ENCODE measurements around the gene MASP2.
"Not testable (repeated sequence)": the region's sequence is repeated elsewhere in the genome, so short reads cannot be mapped to it uniquely, and the experiment has no call there.

Gene MASP2

GRCh38 chr1:11037019-11037739 lies 9.9 kb downstream of the MASP2 start:
- not testable (repeated sequence) for DNase-seq

- DNase-seq: no peak
These were observed 15.3 kb downstream of the MASP2 start for GRCh38 chr1:11031624-11032262.

GRCh38 chr1:11030865-11031264 lies 16.2 kb downstream of the MASP2 start:
- DNase-seq: no peak

GRCh38 chr1:11028018-11028417 lies 19.0 kb downstream of the MASP2 start:
- DNase-seq: no peak

GRCh38 chr1:11027316-11027715 lies 19.7 kb downstream of the MASP2 start:
- no peak for DNase-seq

- DNase-seq: no peak
These were observed 20.1 kb downstream of the MASP2 start for GRCh38 chr1:11026903-11027302.

GRCh38 chr1:11026052-11026451 lies 21.0 kb downstream of the MASP2 start:
- no peak for DNase-seq

- no peak for DNase-seq
These were observed 21.4 kb downstream of the MASP2 start for GRCh38 chr1:11025618-11026017.

- DNase-seq: no peak
These were observed 22.2 kb downstream of the MASP2 start for GRCh38 chr1:11024874-11025203.

- DNase-seq: no peak
These were observed 22.7 kb downstream of the MASP2 start for GRCh38 chr1:11024154-11024873.

GRCh38 chr1:11023201-11023600 lies 23.8 kb downstream of the MASP2 start:
- DNase-seq: no peak

- no peak for DNase-seq
These were observed 27.1 kb downstream of the MASP2 start for GRCh38 chr1:11019971-11020370.

GRCh38 chr1:11019358-11019757 lies 27.7 kb downstream of the MASP2 start:
- not testable (repeated sequence) for DNase-seq

GRCh38 chr1:11013160-11013531 lies 33.9 kb downstream of the MASP2 start:
- DNase-seq: no peak

- DNase-seq: peak; percentile 84
These were observed 34.5 kb downstream of the MASP2 start, which contains the start of gene TARDBP for GRCh38 chr1:11012260-11013159. TARDBP (plus strand) TSS chr1:11012654; CDS start chr1:11013728, 1,074 bp downstream.

- DNase-seq: no peak
These were observed 46.5 kb downstream of the MASP2 start for GRCh38 chr1:11000526-11000925.

GRCh38 chr1:10996100-10996499 lies 50.9 kb downstream of the MASP2 start:
- no peak for DNase-seq

- no peak for DNase-seq
These were observed 54.2 kb downstream of the MASP2 start for GRCh38 chr1:10992864-10993263.

GRCh38 chr1:10992004-10992403 lies 55.0 kb downstream of the MASP2 start:
- DNase-seq: not testable (repeated sequence)

- no peak for DNase-seq
These were observed 56.2 kb downstream of the MASP2 start for GRCh38 chr1:10990828-10991227.

- not testable (repeated sequence) for DNase-seq
These were observed 57.0 kb downstream of the MASP2 start for GRCh38 chr1:10989920-10990516.

- no peak for DNase-seq
These were observed 57.9 kb downstream of the MASP2 start for GRCh38 chr1:10989095-10989494.

All from activated CD4-positive, alpha-beta T cell treated with anti-CD3 and anti-CD28 coated beads for 1 hour (primary cell).